Smooth muscle cell (in vitro differentiated cells): Measurements from ENCODE around the gene NEK8. TPM values are rescaled to one million over a fixed set of nuclear protein-coding genes. Genes with fewer than 3 reads are reported as not detected.

Source experiments
- DNase-seq: peaks from one replicate; lab custom pipeline; 2025; ENCODE audit not compliant: unreplicated experiment; lab: John Stamatoyannopoulos, UW
- H2AFZ ChIP-seq: fragments of 200-600 bp; sonication (generic); 2 replicates; pipeline ENCODE4 v1.6.0; 2016; ENCODE audit warnings: antibody characterized with exemption, low read depth, mild to moderate bottlenecking
- H3F3A ChIP-seq: fragments of 200-600 bp; sonication (generic); 2 replicates; pipeline ENCODE4 v1.6.0; 2017; ENCODE audit warnings: antibody characterized with exemption, low read depth
- H3K27ac ChIP-seq: fragments of 200-600 bp; sonication (generic); 2 replicates; pipeline ENCODE4 v1.5.1; 2016; ENCODE audit warnings: low read depth, mild to moderate bottlenecking
- H3K27me3 ChIP-seq: fragments of 200-600 bp; sonication (generic); 2 replicates; pipeline ENCODE4 v1.6.1; 2016; ENCODE audit warnings: low read depth, mild to moderate bottlenecking
- H3K36me3 ChIP-seq: fragments of 200-600 bp; sonication (generic); 2 replicates; pipeline ENCODE4 v1.5.1; 2016; ENCODE audit warnings: low read depth
- H3K4me1 ChIP-seq: fragments of 200-600 bp; sonication (generic); 2 replicates; pipeline ENCODE4 v1.5.1; 2016; ENCODE audit warnings: low read depth
- H3K4me2 ChIP-seq: fragments of 200-600 bp; sonication (generic); 2 replicates; pipeline ENCODE4 v1.6.0; 2016; ENCODE audit warnings: mild to moderate bottlenecking
- H3K4me3 ChIP-seq: fragments of 200-600 bp; sonication (generic); 2 replicates; pipeline ENCODE4 v1.5.1; 2016; ENCODE audit warnings: mild to moderate bottlenecking
- H3K79me2 ChIP-seq: fragments of 200-600 bp; sonication (generic); 2 replicates; pipeline ENCODE4 v1.6.0; 2016; ENCODE audit warnings: low read depth, mild to moderate bottlenecking
- H3K9ac ChIP-seq: fragments of 200-600 bp; sonication (generic); 2 replicates; pipeline ENCODE4 v1.6.0; 2016; ENCODE audit warnings: low read depth
- H3K9me3 ChIP-seq: fragments of 200-600 bp; sonication (generic); replicated peaks from 2 replicates; pipeline ENCODE4 v1.5.1; 2016; ENCODE audit warnings: low read depth
- H4K20me1 ChIP-seq: fragments of 200-600 bp; sonication (generic); 2 replicates; pipeline ENCODE4 v1.6.0; 2016; ENCODE audit warnings: low read depth
- CTCF ChIP-seq: fragments of 200-600 bp; sonication (generic); IDR thresholded peaks from 2 replicates; pipeline ENCODE4 v1.5.1; 2017; ENCODE audit warnings: borderline replicate concordance, mild to moderate bottlenecking, antibody characterized with exemption; ENCODE audit not compliant: insufficient read depth, poor library complexity, severe bottlenecking
- WGBS: methylation state at CpG from one replicate; pipeline ENCODE4 v1.1.7; 2016; ENCODE audit warnings: low lambda C conversion rate; 5-methylcytosine and 5-hydroxymethylcytosine counted together
- polyA plus RNA-seq: library from polyadenylated mRNA; unstranded; fragments of >200 nt; fragmentation: Nextera tagmentation; extraction: Ambion mirVana; gene quantifications from 2 replicates; pipeline ENCODE4 v1.2.1, GENCODE V29; 2016
- total RNA-seq: library from RNA; depleted of rRNA; stranded (reverse); fragments of >200 nt; gene quantifications from 2 replicates; pipeline ENCODE4 v1.2.3, GENCODE V29; 2014

Gene NEK8
- total and polyA plus RNA-seq, 2 experiments from 2014 or later, result 2.8 to 4.6 TPM

- no peaks in the 10 kb centered on the region for H3K27me3 ChIP-seq
- peaks cover 45% of the 10 kb centered on the region for H3F3A ChIP-seq
- no peaks in the 10 kb centered on the region for H3K36me3 ChIP-seq
- no peak for DNase-seq
- no peak overlapping the region for H3K4me2 ChIP-seq
- H3K4me3 ChIP-seq, result no peak overlapping the region
- TF ChIP-seq CTCF, result no peak
- H2AFZ ChIP-seq, result no peak overlapping the region
- H3K4me1 ChIP-seq, result peaks cover 12% of the 10 kb centered on the region
- H3K9ac ChIP-seq, result no peak overlapping the region
- H4K20me1 ChIP-seq, result peaks cover 87% of the 10 kb centered on the region
- 91% methylated on average over 18 of the region's 18 CpGs for WGBS
- H3K9me3 ChIP-seq, result no peaks in the 10 kb centered on the region
- H3K79me2 ChIP-seq, result peaks cover 37% of the 10 kb centered on the region
- H3K27ac ChIP-seq, result no peak overlapping the region
Observed at GRCh38 chr17:28748852-28749515, 20.4 kb downstream of the NEK8 start.

DNA sequence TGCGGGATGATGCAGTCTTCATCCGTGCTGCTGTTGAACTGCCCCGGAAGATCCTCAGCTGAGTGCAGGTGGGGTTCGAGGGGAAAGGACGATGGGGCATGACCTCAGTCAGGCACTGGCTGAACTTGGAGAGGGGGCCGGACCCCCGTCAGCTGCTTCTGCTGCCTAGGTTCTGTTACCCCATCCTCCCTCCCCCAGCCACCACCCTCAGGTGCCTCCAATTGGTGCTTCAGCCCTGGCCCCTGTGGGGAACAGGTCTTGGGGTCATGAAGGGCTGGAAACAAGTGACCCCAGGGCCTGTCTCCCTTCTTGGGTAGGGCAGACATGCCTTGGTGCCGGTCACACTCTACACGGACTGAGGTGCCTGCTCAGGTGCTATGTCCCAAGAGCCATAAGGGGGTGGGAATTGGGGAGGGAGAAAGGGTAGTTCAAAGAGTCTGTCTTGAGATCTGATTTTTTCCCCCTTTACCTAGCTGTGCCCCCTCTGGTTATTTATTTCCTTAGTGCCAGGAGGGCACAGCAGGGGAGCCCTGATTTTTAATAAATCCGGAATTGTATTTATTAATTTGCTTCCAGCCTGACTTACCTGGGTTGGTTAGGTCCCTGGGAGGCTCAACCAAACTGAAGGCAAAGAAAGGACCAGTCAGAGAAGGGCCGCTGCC is 21.1 kb downstream of the NEK8 start:
- Histone ChIP-seq H2AFZ (no peak overlapping the region), H3K27ac (peak overlapping the region; percentile 39), H3K27me3 (no peaks in the 10 kb centered on the region), H3F3A (peaks cover 43% of the 10 kb centered on the region), H3K79me2 (peaks cover 30% of the 10 kb centered on the region), H3K4me2 (no peak overlapping the region), H3K36me3 (no peaks in the 10 kb centered on the region), H3K4me3 (no peak overlapping the region), H3K9ac (no peak overlapping the region), H3K9me3 (no peaks in the 10 kb centered on the region), H4K20me1 (peaks cover 83% of the 10 kb centered on the region), H3K4me1 (peaks cover 12% of the 10 kb centered on the region)
- no peak for TF ChIP-seq CTCF
- no peak for DNase-seq
- 68% methylated on average over 11 of the region's 11 CpGs for WGBS

GRCh38 chr17:28750178-28751047 is 21.8 kb downstream of the NEK8 start:
- H3K79me2 ChIP-seq, result peaks cover 23% of the 10 kb centered on the region
- H2AFZ ChIP-seq, result no peak overlapping the region
- no peaks in the 10 kb centered on the region for H3K36me3 ChIP-seq
- no peak overlapping the region for H3K4me3 ChIP-seq
- no peaks in the 10 kb centered on the region for H3K27me3 ChIP-seq
- H4K20me1 ChIP-seq, result peaks cover 82% of the 10 kb centered on the region
- no peaks in the 10 kb centered on the region for H3K9me3 ChIP-seq
- no peak overlapping the region for H3K9ac ChIP-seq
- no peak overlapping the region for H3K4me2 ChIP-seq
- peak overlapping the region; percentile 26 for H3K27ac ChIP-seq
- WGBS, result 53% methylated on average over 20 of the region's 20 CpGs
- H3F3A ChIP-seq, result peaks cover 35% of the 10 kb centered on the region
- DNase-seq, result peak; percentile 56
- peaks cover 12% of the 10 kb centered on the region for H3K4me1 ChIP-seq
- peak; percentile 92 for TF ChIP-seq CTCF
